IPS DF 6.9 (cell line): Measurements from ENCODE around the gene MIEF2.
A peak's percentile ranks its signal among the peaks of the same experiment; 100 is the strongest.
"Not testable (repeated sequence)": the region's sequence is repeated elsewhere in the genome, so short reads cannot be mapped to it uniquely, and the experiment has no call there.

Source experiments
- DNase-seq: peaks from one replicate; pipeline ENCODE4 v3.0.0-alpha.2; 2013; ENCODE audit warnings: low read depth, low spot score
- H3K27ac ChIP-seq: one replicate; pipeline ENCODE4 v1.5.1; 2013; ENCODE audit warnings: low read length, control low read depth
- H3K27me3 ChIP-seq: 2 replicates; pipeline ENCODE4 v1.6.1; 2013; ENCODE audit warnings: mild to moderate bottlenecking, low read length; ENCODE audit not compliant: control insufficient read depth, insufficient read depth
- H3K36me3 ChIP-seq: 2 replicates; pipeline ENCODE4 v1.6.1; 2013; ENCODE audit warnings: low read length; ENCODE audit not compliant: control insufficient read depth, insufficient read depth
- H3K4me1 ChIP-seq: 2 replicates; pipeline ENCODE4 v1.6.1; 2013; ENCODE audit warnings: low read length; ENCODE audit not compliant: control insufficient read depth, insufficient read depth
- H3K4me3 ChIP-seq: 2 replicates; pipeline ENCODE4 v1.5.1; 2013; ENCODE audit warnings: mild to moderate bottlenecking, low read length
- H3K9me3 ChIP-seq: 2 replicates; pipeline ENCODE4 v1.6.1; 2013; ENCODE audit warnings: low read length, inconsistent platforms; ENCODE audit not compliant: control insufficient read depth, insufficient read depth
- WGBS: extraction: QIAGEN DNeasy Blood & Tissue Kit; methylation state at CpG from one replicate; pipeline ENCODE4 v1.1.7; 2013; ENCODE audit warnings: mixed read lengths, missing lambda C conversion rate; ENCODE audit not compliant: insufficient read length, insufficient coverage; 5-methylcytosine and 5-hydroxymethylcytosine counted together

The MIEF2 gene, protein sequence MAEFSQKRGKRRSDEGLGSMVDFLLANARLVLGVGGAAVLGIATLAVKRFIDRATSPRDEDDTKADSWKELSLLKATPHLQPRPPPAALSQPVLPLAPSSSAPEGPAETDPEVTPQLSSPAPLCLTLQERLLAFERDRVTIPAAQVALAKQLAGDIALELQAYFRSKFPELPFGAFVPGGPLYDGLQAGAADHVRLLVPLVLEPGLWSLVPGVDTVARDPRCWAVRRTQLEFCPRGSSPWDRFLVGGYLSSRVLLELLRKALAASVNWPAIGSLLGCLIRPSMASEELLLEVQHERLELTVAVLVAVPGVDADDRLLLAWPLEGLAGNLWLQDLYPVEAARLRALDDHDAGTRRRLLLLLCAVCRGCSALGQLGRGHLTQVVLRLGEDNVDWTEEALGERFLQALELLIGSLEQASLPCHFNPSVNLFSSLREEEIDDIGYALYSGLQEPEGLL

DNA sequence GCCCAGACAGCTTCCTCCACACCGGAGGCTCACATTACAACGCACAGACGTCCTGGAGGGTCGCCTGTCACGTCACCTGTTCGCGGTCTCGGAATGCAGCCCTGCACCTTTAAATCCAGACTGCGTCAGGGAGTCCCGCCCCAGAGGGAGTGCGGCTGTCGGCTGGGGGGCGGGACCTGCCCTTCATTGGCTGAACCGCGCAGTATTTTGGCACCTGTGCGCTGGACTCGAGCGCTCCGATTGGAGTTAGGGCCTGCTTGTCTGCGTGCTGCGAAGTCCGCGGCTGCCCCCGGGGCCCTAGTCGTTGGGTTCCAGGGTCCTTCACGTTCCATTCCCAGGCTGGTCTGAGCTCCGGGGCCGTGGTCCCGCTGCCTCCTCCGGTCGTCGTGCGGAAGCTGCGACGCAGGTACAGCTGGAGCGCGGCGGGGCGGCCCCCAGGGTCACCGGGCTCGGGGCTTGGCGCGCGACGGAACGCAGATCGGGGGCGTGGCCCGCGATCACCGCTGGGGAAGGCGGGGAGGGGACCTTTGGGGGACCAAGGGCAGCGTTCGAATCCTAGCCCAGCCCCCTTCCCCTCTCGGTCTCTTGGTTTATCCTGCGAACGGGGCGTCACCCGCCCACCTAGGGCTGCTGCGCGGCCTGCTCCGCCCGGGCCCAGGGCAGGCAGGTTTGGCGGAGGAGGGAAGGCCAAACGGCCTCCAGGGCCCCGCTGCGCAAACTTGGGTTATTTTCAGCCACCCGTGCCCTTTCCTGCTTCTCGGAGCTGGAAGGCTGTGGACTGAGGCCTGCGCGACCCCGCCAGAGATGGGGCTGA lies at the start of gene MIEF2:
MIEF2 (plus strand) TSS at position 331 of the 814 bp plus-strand sequence. CDS start 2,059 bp downstream, outside the sequence.
- no peaks in the 10 kb centered on the region for H3K27me3 ChIP-seq
- H3K36me3 ChIP-seq, result peaks cover 25% of the 10 kb centered on the region
- peaks cover 6% of the 10 kb centered on the region for H3K4me1 ChIP-seq
- no CpG with 5 or more reads among the region's 72 CpGs for WGBS
- no peaks in the 10 kb centered on the region for H3K9me3 ChIP-seq
- peak within 1 kb of the TSS; percentile 85 for H3K4me3 ChIP-seq
- DNase-seq, result peak; percentile 92
- H3K27ac ChIP-seq, result no peak within 1 kb of the TSS

DNA sequence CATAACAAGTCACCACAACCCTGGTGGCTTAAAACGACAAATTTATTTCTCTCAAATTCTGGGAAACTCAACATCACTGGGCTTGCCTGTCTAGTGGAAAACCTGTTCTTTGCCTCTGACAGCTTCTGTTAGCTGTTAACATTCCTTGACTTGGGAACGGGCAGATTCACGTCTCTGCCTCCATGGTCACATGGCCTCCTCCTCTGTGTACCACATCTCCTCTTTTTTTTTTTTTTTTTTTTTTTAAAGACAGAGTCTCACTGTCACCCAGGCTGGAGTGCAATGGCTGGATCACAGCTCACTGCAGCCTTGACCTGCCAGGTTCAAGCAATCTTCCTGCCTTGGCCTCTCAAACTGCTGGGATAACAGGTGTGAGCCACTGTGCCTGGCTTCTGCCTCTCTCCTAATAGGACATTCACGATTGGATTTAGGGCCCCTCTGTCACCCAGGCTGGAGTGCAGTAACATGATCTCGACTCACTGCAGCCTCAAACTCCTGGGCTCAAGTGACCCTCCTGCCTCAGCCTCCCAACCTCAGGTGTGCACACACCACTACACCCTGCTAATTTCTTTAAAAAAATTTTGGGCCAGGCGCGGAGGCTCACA lies 46.7 kb upstream of the MIEF2 start:
- Histone ChIP-seq H3K4me3 (no peak overlapping the region), H3K36me3 (peaks cover 5% of the 10 kb centered on the region), H3K27ac (no peak overlapping the region), H3K4me1 (no peaks in the 10 kb centered on the region), H3K9me3 (no peaks in the 10 kb centered on the region), H3K27me3 (no peaks in the 10 kb centered on the region)
- no peak for DNase-seq
- WGBS, result no CpG with 5 or more reads among the region's 7 CpGs

DNA sequence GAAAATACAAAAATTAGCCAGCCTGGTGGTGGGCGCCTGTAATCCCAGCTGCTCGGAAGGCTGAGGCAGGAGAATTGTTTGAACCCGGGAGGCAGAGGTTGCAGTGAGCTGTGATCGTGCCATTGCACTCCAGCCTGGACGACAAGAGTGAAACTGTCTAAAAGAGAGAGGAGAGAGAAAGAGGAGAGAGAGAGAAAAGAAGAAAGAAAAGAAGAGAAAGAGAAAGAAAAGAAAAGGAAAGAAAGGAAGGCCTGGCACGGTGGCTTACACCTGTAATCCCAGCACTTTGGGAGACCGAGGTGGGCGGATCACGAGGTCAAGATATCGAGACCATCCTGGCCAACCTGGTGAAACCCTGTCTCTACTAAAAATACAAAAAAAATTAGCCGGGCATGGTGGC lies 43.6 kb upstream of the MIEF2 start:
- not testable (repeated sequence) for DNase-seq, H3K4me3 ChIP-seq, H3K27me3 ChIP-seq, H3K36me3 ChIP-seq, H3K9me3 ChIP-seq, H3K4me1 ChIP-seq, H3K27ac ChIP-seq
- no CpG with 5 or more reads among the region's 11 CpGs for WGBS

DNA sequence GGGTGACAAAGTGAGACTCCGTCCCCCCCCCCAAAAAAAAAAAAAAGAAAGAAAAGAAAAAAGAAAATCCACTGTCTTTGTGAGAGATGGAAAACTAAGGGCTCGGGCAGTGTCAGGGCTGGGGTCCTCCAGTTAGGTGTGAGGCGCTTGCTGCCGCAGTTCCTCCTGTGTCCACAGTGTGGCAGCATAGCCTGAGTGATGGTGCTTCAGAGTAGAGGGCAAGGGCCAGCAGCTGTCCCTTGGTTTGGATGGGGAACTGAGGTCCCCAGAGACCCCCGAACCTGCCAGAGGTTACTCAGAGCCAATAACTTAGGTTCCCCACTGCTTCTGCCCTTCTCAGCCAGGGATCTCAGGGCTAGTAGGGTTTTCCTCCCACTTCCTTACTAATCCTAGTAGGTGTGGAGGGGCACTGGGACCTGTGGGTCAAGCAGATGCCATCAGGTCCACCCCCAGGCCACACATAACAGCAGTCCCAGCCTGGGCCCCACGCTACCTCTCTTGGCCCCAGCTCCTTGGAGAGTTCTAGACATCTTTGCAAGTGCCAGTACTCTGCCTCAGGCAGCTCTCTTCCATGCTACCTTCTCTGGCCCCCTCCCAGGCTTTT lies 42.9 kb upstream of the MIEF2 start:
- WGBS, result no CpG with 5 or more reads among the region's 6 CpGs
- Histone ChIP-seq H3K36me3 (no peaks in the 10 kb centered on the region), H3K4me1 (no peaks in the 10 kb centered on the region), H3K27ac (no peak overlapping the region), H3K9me3 (no peaks in the 10 kb centered on the region), H3K27me3 (no peaks in the 10 kb centered on the region), H3K4me3 (no peak overlapping the region)
- peak; percentile 79 for DNase-seq

DNA sequence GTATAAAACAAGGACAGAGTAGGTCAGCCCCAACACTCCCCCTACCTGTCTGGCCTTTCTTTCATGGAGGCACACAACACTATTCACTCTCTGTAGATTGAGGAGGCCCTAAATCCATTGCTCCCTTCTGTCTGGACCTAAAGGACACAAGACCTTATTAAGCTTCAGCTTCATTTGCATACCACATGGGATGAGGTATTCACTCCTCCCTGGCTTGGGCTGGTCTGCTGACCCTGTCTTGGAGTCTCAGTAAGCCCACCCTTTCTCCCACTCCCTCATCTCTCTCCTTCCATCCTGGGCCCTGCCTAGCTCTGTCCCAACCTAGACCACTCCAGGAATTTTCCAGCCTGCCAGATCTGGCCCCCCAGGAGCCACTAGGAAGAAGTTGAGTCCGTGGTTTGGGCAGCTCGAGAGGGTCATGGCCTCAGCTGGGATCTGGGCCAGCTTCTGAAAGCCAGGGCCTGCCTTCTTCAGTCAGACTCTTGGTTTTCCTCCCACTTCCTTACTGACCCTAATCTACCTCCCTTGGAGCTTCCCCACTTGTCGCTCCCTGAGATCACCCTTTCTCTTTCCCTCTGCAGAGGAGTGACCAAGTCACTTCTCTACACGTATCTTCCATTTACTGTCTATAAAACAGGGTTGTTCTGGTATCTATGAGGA lies 41.6 kb upstream of the MIEF2 start:
- no peak overlapping the region for H3K27ac ChIP-seq
- no peak for DNase-seq
- WGBS, result no CpG with 5 or more reads among the region's 4 CpGs

DNA sequence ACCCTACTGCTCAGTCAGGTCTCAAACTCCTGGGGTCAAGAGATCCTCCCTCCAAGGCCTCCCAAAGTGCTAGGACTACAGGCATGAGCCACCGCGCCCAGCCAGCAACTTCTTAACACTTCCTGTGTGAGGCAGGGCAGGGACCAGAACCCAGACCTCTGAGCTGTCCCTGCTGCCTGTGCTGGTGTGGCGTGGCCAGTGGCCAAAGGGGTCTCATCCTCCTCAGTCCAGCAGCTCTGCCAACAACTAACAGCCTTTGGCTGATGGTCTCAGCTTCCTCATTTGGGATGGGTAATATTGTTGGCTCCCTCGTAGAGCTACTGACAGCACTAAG lies 36.4 kb upstream of the MIEF2 start:
- no peak for DNase-seq
- no peaks in the 10 kb centered on the region for H3K27me3 ChIP-seq
- peak overlapping the region; percentile 16 for H3K27ac ChIP-seq
- no peaks in the 10 kb centered on the region for H3K9me3 ChIP-seq
- H3K4me1 ChIP-seq, result peaks cover 3% of the 10 kb centered on the region
- H3K4me3 ChIP-seq, result no peak overlapping the region; the same call in 1 of the 2 replicates
- no peaks in the 10 kb centered on the region for H3K36me3 ChIP-seq
- WGBS, result no CpG with 5 or more reads among the region's 4 CpGs

More for the DNA sequence above, 41.6 kb upstream of the MIEF2 start:
- Histone ChIP-seq H3K27me3 (no peaks in the 10 kb centered on the region), H3K4me3 (no peak overlapping the region), H3K9me3 (no peaks in the 10 kb centered on the region), H3K4me1 (no peaks in the 10 kb centered on the region; the same call in 1 of the 2 replicates), H3K36me3 (no peaks in the 10 kb centered on the region)

DNA sequence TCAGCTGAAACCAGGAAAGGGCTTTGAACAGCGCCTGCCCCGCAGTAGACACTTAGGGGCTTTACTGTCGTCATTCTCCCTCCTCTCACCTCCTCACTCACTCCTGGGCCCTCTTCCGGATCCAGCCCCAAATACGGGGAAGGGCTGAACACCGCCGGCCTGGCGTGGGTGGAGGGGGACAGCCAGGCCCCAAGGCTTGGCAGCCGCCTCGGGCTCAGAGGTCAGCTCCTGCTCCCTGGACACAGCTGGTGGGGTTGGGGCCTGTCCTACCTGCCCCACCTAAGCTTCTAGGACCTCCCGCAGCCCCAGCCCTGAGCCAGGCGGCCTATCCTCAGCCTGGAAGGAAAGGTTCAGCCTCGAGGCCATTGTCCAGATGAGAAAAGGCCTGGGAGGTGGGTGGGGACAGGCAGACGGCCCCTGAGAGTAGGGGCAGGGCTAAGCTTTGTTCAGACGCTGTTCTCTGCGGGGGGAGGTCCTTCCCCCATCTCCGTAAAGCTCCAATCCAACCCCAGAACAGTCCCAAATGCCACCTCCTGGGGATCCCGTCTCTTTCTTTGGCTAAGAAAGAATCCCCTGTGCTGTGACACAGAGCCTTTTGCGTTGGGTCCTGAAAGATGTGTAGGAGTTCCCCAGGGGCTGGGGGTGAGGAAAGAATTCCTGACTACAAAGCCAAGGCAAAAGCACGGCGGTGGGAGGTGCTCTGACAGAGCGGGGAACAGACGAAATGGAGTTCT lies 35.9 kb upstream of the MIEF2 start:
- H3K27ac ChIP-seq, result peak overlapping the region; percentile 16
- WGBS, result no CpG with 5 or more reads among the region's 23 CpGs
- peak; percentile 91 for DNase-seq
- no peaks in the 10 kb centered on the region for H3K27me3 ChIP-seq
- H3K4me3 ChIP-seq, result peak overlapping the region; percentile 28; the same call in 1 of the 2 replicates
- H3K4me1 ChIP-seq, result peaks cover 3% of the 10 kb centered on the region
- H3K36me3 ChIP-seq, result no peaks in the 10 kb centered on the region
- no peaks in the 10 kb centered on the region for H3K9me3 ChIP-seq

DNA sequence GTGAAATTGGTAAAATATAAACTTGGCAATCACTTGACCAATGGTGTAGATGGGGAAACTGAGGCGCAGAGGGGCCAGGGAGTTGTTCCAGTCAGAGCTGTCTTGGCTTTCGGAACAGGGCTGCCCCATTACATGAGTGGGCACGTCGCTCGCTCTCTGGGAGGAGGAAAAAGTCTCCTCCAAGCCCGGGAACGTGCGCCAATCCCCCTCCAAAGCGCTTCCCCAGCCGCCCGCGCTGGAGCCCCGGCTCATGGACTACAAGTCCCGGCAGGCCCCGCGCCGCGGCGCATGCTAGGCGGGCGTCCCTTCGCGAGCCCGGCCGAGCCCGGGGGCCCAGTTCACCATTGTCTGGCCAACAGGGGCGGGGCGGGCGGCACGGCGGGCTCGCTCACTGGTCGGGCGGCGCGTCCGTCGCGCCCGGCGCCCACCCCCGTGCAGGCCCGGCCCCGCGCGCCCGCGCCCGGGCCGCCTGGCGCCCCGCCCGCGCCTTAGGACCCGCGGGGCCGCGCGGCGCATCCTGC lies 35.3 kb upstream of the MIEF2 start, which contains the start of gene LLGL1:
LLGL1 (plus strand) TSS at position 515 of the 521 bp plus-strand sequence. CDS start 48 bp downstream, outside the sequence.
- Histone ChIP-seq H3K27me3 (no peaks in the 10 kb centered on the region), H3K9me3 (no peaks in the 10 kb centered on the region), H3K27ac (no peak within 1 kb of the TSS), H3K4me1 (peaks cover 3% of the 10 kb centered on the region), H3K4me3 (peak within 1 kb of the TSS; percentile 59), H3K36me3 (no peaks in the 10 kb centered on the region)
- peak; percentile 70 for DNase-seq
- WGBS, result no CpG with 5 or more reads among the region's 60 CpGs

DNA sequence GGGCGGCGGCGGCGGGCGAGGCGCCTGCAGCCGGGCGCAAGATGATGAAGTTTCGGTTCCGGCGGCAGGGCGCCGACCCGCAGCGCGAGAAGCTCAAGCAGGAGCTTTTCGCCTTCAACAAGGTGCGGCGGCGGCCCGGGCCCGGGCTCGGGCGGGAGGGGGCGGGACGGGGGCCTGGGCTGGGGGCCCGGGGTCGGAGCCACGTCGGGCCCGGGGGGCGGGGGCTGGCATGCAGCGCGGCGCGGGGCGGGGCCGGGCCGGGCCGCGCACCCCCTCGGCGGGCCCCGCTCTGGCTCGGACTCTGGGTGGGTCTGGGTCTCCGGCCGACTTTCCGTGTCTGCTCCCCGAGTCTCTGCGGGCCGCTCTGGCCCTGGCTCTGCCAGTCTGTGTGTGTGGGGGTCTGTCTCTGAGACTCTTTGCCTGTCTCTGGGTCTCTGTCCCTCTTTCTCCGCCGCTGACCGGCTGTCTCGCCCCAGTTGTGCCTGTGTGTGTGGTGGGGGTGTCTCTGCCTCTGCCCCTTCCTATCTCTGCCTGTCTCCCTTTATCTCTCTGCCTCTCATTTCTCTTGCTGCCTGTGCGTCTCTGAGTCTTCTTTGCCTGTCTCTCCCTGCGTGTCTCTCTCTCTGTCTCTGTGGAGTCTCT lies 34.7 kb upstream of the MIEF2 start:
- Histone ChIP-seq H3K9me3 (no peaks in the 10 kb centered on the region), H3K27me3 (no peaks in the 10 kb centered on the region), H3K4me3 (peak overlapping the region; percentile 59), H3K36me3 (no peaks in the 10 kb centered on the region), H3K4me1 (peaks cover 3% of the 10 kb centered on the region), H3K27ac (no peak overlapping the region)
- WGBS, result no CpG with 5 or more reads among the region's 57 CpGs
- DNase-seq, result no peak
